CD14-positive monocyte (primary cell): ENCODE results near the gene LARP6. TPM values are rescaled to one million over a fixed set of nuclear protein-coding genes. Genes with fewer than 3 reads are reported as not detected.

ENCODE experiments used
- DNase-seq, 3 donors: peaks; one replicate each; pipeline ENCODE4 v3.0.0-alpha.2; 2011 to 2022
- H2AFZ ChIP-seq: 2 replicates; pipeline ENCODE4 v1.6.0; 2012; ENCODE audit warnings: mild to moderate bottlenecking, low read depth, low read length, inconsistent platforms; ENCODE audit not compliant: insufficient read depth, poor library complexity, severe bottlenecking
- H3K27ac ChIP-seq, 2 donors: 1 replicate in 1 of 2; 2 replicates in 1 of 2; pipeline ENCODE4 v1.5.1; 2012 to 2013; ENCODE audit warnings: low read length in 2 of 2, control low read depth in 1 of 2, inconsistent platforms in 1 of 2, low read depth in 1 of 2, mild to moderate bottlenecking in 1 of 2
- H3K27me3 ChIP-seq, 2 donors: one replicate each; pipeline versions ENCODE4 v1.6.0 to v1.6.1; 2011 to 2013; ENCODE audit warnings: low read length in 2 of 2; ENCODE audit not compliant: control insufficient read depth in 2 of 2, insufficient read depth in 2 of 2
- H3K36me3 ChIP-seq, 2 donors: replicated peaks in 1 of 2; 1 replicate in 1 of 2; 2 replicates in 1 of 2; pipeline versions ENCODE4 v1.5.1 to v1.6.1; 2012 to 2013; ENCODE audit warnings: low read length in 2 of 2, control low read depth in 1 of 2, inconsistent platforms in 1 of 2, mild to moderate bottlenecking in 1 of 2; ENCODE audit not compliant: insufficient read depth in 2 of 2, control insufficient read depth in 1 of 2
- H3K4me1 ChIP-seq, 2 donors: 1 replicate in 1 of 2; 2 replicates in 1 of 2; pipeline versions ENCODE4 v1.5.1 to v1.6.1; 2012 to 2013; ENCODE audit warnings: low read length in 2 of 2, control low read depth in 1 of 2, inconsistent platforms in 1 of 2, mild to moderate bottlenecking in 1 of 2, moderate library complexity in 1 of 2; ENCODE audit not compliant: insufficient read depth in 2 of 2, control insufficient read depth in 1 of 2
- H3K4me2 ChIP-seq: replicated peaks from 2 replicates; pipeline ENCODE3; 2012; ENCODE audit warnings: low read length, moderate library complexity, mild to moderate bottlenecking; ENCODE audit not compliant: poor library complexity, severe bottlenecking; ENCODE audit errors: extremely low read depth
- H3K4me3 ChIP-seq, 3 experiments: fragments of 200-600 bp in 1 of 3; sonication (generic) in 1 of 3; replicated peaks in 1 of 3; 1 replicate in 2 of 3; 2 replicates in 1 of 3; pipeline ENCODE4 v1.5.1; 2011 to 2013; ENCODE audit warnings: low read length in 3 of 3, mild to moderate bottlenecking in 3 of 3, control low read depth in 2 of 3, low read depth in 2 of 3, inconsistent platforms in 1 of 3, moderate library complexity in 1 of 3
- H3K79me2 ChIP-seq: 2 replicates; pipeline ENCODE4 v1.6.0; 2012; ENCODE audit warnings: mild to moderate bottlenecking, control low read depth, inconsistent platforms, low read length, moderate library complexity; ENCODE audit not compliant: insufficient read depth
- H3K9ac ChIP-seq: 2 replicates; pipeline ENCODE4 v1.6.0; 2017; ENCODE audit warnings: low read length, mild to moderate bottlenecking; ENCODE audit not compliant: insufficient read depth, poor library complexity, severe bottlenecking
- H3K9me3 ChIP-seq, 2 donors: replicated peaks in 1 of 2; 1 replicate in 1 of 2; 2 replicates in 1 of 2; pipeline versions ENCODE4 v1.5.1 to v1.6.1; 2012 to 2013; ENCODE audit warnings: low read length in 2 of 2, control low read depth in 1 of 2; ENCODE audit not compliant: control insufficient read depth in 1 of 2, insufficient read depth in 1 of 2
- H4K20me1 ChIP-seq: 2 replicates; pipeline ENCODE4 v1.6.0; 2012; ENCODE audit warnings: mild to moderate bottlenecking, low read length, control low read depth, moderate library complexity; ENCODE audit not compliant: insufficient read depth
- H3K27ac Mint-ChIP-seq, 7 donors: one replicate each; pipeline ENCODE4 v1.8.0; 2020; ENCODE audit warnings: mild to moderate bottlenecking in 7 of 7, mixed read lengths in 7 of 7, moderate library complexity in 6 of 7, inconsistent platforms in 2 of 7
- H3K27me3 Mint-ChIP-seq, 3 donors: one replicate each; pipeline ENCODE4 v1.8.0; 2021 to 2022; ENCODE audit warnings: low read depth in 3 of 3, mild to moderate bottlenecking in 3 of 3, mixed read lengths in 3 of 3, moderate library complexity in 3 of 3, inconsistent platforms in 1 of 3
- H3K36me3 Mint-ChIP-seq, 2 donors: one replicate each; pipeline ENCODE4 v1.8.0; 2020; ENCODE audit warnings: mixed read lengths in 2 of 2, inconsistent platforms in 1 of 2, mild to moderate bottlenecking in 1 of 2
- H3K4me1 Mint-ChIP-seq: one replicate; pipeline ENCODE4 v1.8.0; 2020; ENCODE audit warnings: mild to moderate bottlenecking, mixed read lengths
- H3K4me3 Mint-ChIP-seq, 2 donors: one replicate each; pipeline ENCODE4 v1.8.0; 2020; ENCODE audit warnings: mild to moderate bottlenecking in 2 of 2, mixed read lengths in 2 of 2, moderate library complexity in 1 of 2
- H3K9me3 Mint-ChIP-seq, 7 donors: one replicate each; pipeline ENCODE4 v1.8.0; 2020 to 2022; ENCODE audit warnings: mixed read lengths in 7 of 7, mild to moderate bottlenecking in 6 of 7, moderate library complexity in 6 of 7, inconsistent platforms in 2 of 7
- WGBS: methylation state at CpG from one replicate; pipeline ENCODE4 v1.1.5; 2013; ENCODE audit warnings: missing lambda C conversion rate; ENCODE audit not compliant: insufficient coverage; 5-methylcytosine and 5-hydroxymethylcytosine counted together
- intact Hi-C, 2 donors: fragments of 100-400 bp; cut with micrococcal nuclease; formaldehyde crosslinking; loops; one replicate each; pipeline versions ENCODE4 v1.15.0 to v1.15.1; 2023
- polyA plus RNA-seq, 3 donors: library from polyadenylated mRNA; depleted of rRNA in 1 of 3; unstranded in 2 of 3; stranded (reverse) in 1 of 3; fragments of 300-500 nt in 2 of 3; fragments of >200 nt in 1 of 3; fragmentation: Illumina TruSeq in 2 of 3; gene quantifications; 1 replicate in 2 of 3; 2 replicates in 1 of 3; pipeline ENCODE4 v1.2.3, GENCODE V29; 2012 to 2021
- TF ChIP-seq, protein P1 (sequence below): fragments of 200-600 bp; IDR thresholded peaks from one replicate; pipeline ENCODE4 v1.8.0; 2022; ENCODE audit warnings: antibody characterized with exemption, mild to moderate bottlenecking

Gene LARP6
- polyA plus RNA-seq, 3 donors: not detected

DNA sequence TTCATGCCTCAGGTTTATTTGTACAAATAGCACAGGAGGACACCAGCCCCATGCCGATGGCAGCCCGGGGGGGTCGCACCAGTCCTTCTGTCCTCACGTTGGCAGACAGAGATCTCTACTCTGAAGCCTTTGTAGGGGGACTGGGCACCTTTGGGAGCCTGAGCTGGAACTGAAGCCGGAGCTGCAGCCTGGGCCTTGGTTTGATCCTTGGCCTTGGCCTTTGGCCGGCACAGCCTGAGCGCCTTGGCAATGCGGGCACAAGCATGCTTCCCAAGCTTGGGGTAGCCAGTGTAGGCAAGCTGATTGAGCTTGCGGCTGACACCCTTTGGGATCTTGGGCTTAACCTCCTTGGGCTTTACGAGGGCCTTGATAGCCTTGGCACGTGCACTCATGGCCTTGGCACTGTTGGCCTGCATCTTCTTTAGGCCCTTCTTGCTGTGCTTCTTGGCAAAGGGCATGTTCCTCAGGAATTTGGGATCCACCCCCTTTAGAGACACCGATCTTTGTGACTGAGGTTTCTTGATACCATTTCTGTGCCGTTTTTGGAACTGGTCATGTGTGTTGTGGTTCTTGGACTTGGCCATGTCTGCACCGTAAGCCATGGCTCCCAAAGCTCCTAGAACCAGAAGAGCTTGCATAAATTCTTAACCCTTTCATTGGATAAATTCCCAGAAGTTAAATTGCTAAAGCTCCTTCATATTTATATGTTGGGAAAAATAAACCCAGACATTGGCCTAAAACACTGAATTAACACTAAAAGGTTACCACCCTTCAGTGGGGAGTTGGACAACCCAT lies 57.2 kb downstream of the LARP6 start:
- H3K27me3 Mint-ChIP-seq: peaks cover 6% of the 10 kb centered on the region in 3 donors
- H3K4me3 ChIP-seq: no peak overlapping the region
- no peaks in the 10 kb centered on the region for H3K36me3 ChIP-seq
- H3K27me3 ChIP-seq: no peaks in the 10 kb centered on the region
- no peak overlapping the region for H3K27ac ChIP-seq
- no peaks in the 10 kb centered on the region for H3K36me3 Mint-ChIP-seq
- no peaks in the 10 kb centered on the region for H3K9me3 Mint-ChIP-seq
- no peaks in the 10 kb centered on the region for H3K9me3 ChIP-seq
- no peaks in the 10 kb centered on the region for H4K20me1 ChIP-seq
- 95% methylated on average over 11 of the region's 14 CpGs for WGBS
- H3K27ac Mint-ChIP-seq: peak overlapping the region in 1 of 7 donors; percentile 28
- no peak overlapping the region for H3K4me2 ChIP-seq
- H3K79me2 ChIP-seq: no peaks in the 10 kb centered on the region
- H3K9ac ChIP-seq: no peak overlapping the region
- peaks cover 9% of the 10 kb centered on the region for H3K4me1 Mint-ChIP-seq
- H2AFZ ChIP-seq: no peak overlapping the region
- no peak for DNase-seq
- H3K4me1 ChIP-seq: no peaks in the 10 kb centered on the region
- TF ChIP-seq, protein P1, sequence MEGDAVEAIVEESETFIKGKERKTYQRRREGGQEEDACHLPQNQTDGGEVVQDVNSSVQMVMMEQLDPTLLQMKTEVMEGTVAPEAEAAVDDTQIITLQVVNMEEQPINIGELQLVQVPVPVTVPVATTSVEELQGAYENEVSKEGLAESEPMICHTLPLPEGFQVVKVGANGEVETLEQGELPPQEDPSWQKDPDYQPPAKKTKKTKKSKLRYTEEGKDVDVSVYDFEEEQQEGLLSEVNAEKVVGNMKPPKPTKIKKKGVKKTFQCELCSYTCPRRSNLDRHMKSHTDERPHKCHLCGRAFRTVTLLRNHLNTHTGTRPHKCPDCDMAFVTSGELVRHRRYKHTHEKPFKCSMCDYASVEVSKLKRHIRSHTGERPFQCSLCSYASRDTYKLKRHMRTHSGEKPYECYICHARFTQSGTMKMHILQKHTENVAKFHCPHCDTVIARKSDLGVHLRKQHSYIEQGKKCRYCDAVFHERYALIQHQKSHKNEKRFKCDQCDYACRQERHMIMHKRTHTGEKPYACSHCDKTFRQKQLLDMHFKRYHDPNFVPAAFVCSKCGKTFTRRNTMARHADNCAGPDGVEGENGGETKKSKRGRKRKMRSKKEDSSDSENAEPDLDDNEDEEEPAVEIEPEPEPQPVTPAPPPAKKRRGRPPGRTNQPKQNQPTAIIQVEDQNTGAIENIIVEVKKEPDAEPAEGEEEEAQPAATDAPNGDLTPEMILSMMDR: no peak
- H3K4me3 Mint-ChIP-seq: no peak overlapping the region
- intact Hi-C loops: no loop called here

- 100% methylated on average over 1 of the region's 2 CpGs for WGBS
- Histone ChIP-seq H3K27me3 (no peaks in the 10 kb centered on the region), H3K4me1 (no peaks in the 10 kb centered on the region), H3K4me2 (no peak overlapping the region), H2AFZ (no peak overlapping the region), H4K20me1 (no peaks in the 10 kb centered on the region), H3K4me3 (no peak overlapping the region), H3K9ac (no peak overlapping the region), H3K9me3 (no peaks in the 10 kb centered on the region), H3K36me3 (no peaks in the 10 kb centered on the region), H3K79me2 (no peaks in the 10 kb centered on the region), H3K27ac (no peak overlapping the region)
- Mint-ChIP-seq H3K4me1 (peaks cover 9% of the 10 kb centered on the region), H3K36me3 (no peaks in the 10 kb centered on the region), H3K27ac (peak overlapping the region in 1 of 7 donors; percentile 72), H3K9me3 (no peaks in the 10 kb centered on the region), H3K4me3 (no peak overlapping the region), H3K27me3 (peaks cover 2 to 6% (median 6%) of the 10 kb centered on the region in 3 donors)
- TF ChIP-seq, protein P1: no peak
- no peak for DNase-seq
- intact Hi-C loops: no loop called here
Measured at GRCh38 chr15:70795311-70795665, 58.7 kb downstream of the LARP6 start.
